Superior temporal gyrus (tissue), 1 donor: ENCODE measurements around the gene MRPL19.

Source experiments
- DNase-seq: peaks from one replicate; pipeline ENCODE4 v3.0.0-alpha.2; 2016; ENCODE audit errors: extremely low spot score

The MRPL19 gene

DNA sequence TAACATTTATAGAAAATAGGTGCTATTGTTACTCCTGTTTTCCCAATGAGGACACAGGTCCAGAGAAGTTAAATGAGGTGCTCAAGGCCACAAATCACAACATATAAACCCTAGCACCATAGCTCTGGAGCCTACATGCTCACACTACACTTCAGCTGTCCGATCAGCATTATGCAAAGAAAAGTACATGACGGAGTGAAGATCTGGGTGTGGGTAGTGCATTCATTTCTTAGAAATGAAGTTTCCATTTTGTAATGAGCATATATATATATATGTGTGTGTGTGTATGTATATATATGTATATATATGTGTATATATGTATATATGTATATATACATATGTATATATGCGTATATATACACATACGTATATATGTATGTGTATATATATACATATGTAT is 30.2 kb upstream of the MRPL19 start:
- DNase-seq: no peak

- no peak for DNase-seq
Observed at GRCh38 chr2:75616933-75617332, 29.6 kb upstream of the MRPL19 start.

DNA sequence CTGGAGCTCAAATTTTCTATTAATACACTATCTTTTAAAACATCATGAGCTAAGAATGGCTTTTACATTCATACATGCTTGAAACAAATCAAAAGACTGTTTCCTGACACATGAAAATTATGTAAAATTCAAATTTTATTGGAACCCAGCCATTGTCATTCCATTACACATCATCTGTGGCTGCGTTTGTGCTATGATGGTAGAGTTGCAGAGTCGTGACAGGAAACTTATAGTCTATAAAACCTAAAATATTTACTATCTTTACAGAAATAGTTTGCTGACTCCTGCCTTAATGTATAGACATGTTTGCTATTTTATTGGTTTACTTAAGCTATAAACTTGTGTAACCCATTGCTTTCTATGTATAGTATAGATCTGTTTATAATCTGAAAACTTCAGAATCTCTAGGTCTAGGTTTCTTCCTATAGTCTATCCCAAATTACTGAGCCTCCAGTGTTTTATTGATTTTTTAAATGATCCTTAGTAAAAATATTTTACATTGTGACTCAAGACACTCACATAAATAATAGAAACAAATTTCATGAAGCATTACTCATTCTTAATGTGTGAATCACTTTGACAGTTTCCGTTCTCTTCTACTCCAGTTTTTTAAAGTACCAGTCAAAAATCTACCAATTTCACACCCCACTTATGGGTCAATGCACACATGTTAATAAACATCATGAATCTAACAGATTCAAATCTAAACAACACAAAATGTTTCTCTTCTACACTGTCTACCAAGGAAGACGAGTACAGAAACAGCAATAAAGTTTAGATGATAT is 26.4 kb upstream of the MRPL19 start:
- DNase-seq: no peak

DNA sequence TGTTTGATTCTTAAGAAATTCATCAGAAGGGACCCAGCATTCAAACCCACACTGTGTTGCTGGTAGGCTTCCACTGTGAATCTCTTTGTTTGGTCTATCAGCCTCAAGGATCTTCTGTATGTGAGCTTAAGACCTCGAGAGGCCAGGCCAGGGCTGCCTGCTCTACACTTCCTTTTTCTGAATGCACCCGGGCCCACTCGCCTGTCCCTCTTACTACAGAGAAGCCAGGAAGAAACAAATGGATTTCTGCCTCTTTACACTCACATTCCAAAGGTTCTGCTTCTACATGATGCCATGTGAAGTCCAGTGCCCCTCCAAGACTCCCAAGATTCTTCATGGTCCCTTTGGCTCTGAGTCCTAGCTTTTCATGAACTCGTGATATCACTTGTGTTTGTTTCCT is 25.4 kb upstream of the MRPL19 start:
- DNase-seq: no peak

DNA sequence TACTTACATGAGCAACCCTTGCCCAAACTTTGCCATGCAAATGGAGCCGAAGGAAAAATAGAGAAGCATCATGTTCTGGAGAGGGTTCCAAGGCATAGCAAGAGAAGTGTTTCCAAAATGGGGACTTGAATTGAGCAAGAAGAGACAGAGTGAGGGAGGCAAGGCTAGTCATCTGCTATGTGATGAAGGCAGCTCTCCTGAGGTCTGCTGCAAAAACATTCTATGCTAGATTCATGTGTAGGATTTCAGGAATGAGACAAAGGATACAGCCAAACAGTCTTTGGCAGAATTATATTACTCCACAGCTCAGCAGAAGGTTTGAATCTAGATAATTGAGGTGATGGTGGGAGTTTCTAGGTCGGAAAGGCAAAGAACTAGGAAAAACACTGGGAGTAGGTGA is 24.1 kb upstream of the MRPL19 start:
- no peak for DNase-seq

GRCh38 chr2:75622929-75623328 is 23.7 kb upstream of the MRPL19 start:
- no peak for DNase-seq

DNA sequence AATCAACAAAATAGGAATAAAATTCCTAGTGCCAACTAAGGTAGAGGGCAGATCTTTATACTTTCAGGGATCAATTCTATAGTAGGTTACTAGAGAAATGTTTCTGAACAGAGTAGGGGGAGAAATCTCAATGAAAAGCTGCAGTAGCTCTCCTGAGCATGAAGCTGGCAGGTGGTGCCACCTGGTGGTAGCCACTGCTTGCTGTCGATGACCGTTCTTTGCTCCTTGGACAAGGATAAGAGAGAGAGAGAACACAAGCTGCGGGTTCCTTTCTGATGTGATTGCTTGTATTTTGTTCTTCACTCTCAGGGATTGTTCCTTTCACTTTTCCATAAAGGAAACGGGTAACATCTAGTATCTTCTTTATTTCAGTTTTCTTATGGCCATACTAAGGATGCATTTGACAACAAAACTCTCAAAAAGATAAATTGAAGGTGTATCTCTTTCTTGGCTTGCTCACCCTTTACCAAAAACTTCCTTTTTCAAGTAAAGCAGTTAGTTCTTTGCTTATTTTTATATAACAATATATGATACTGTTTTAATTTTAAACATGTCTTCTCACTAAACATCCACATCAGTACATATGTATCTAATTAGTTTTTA is 18.6 kb upstream of the MRPL19 start:
- peak; percentile 86 for DNase-seq

- DNase-seq: no peak
Observed at GRCh38 chr2:75632091-75632701, 14.4 kb upstream of the MRPL19 start.

GRCh38 chr2:75632813-75633212 is 13.8 kb upstream of the MRPL19 start:
- no peak for DNase-seq

DNA sequence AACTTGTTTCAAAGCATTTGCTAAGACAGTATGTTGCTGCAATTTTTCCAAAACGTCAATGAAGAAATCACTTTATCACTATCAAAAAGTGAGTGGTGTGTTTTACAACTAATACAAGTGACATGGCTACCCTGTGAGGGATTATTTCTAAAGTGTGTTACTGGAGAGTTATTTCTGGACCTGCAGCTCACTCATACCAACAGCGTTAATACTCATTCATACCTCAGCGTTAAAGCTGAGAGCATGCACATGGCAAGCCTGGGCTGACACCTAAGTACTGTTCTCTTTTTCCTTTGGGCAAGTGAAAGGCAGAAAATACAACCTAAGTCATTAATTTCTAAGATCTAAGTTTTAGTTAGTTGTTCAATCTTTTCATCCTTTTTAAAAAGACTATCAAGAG is 13.0 kb upstream of the MRPL19 start:
- DNase-seq: no peak

- no peak for DNase-seq
Observed at GRCh38 chr2:75634945-75635344, 11.6 kb upstream of the MRPL19 start.

GRCh38 chr2:75637568-75637967 is 9.0 kb upstream of the MRPL19 start:
- no peak for DNase-seq

DNA sequence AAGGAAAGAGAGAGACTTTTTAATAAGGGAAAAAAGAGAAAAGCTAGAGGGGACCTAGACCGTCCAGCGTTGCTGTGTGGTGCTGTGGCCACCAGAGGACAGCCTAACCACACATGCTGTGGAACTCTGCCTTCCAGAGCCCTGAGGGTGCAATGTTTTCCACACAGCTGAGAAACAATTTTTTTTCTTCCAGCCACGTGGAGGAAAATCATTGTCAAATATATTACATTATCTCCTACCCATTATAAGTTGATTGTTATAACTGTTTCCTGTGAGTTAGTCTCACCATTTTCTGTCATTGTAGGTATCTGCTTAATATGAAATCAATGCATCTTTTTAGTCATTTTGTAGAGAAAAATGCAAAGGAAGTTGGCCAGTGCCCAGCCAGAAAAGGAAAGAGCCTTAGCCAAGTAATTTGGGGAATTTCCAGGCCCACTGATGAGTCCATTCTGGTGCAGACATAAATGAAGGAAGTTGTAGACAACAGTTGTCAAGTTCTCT is 5.9 kb upstream of the MRPL19 start:
- peak; percentile 88 for DNase-seq

GRCh38 chr2:75641587-75641986 is 5.0 kb upstream of the MRPL19 start:
- DNase-seq: no peak

GRCh38 chr2:75643980-75644379 is 2.6 kb upstream of the MRPL19 start:
- no peak for DNase-seq

- DNase-seq: no peak
Observed at GRCh38 chr2:75645643-75646042, 940 bp upstream of the MRPL19 start.

DNA sequence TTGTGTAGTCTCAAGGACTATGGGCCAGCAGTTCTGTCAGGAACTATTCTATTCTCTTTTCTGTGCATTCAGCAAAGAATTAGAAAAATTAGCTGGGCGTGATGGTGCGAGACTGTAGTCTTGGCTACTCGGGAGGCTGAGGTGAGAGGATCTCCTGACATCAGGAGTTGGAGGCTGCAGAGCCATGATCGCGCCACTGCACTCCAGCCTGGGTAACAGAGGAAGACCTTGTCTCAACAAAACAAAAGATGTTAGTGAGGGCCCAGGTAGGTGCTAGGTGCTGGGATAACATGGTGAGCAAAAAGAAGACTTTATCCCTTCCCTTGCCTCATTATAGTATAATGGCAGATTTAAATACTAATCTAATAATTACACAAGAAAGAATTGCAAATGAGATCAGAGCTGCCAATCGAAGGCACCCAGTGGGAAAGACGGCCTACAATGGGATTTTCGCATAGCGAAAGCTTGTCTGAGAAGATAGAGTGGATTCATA is 447 bp upstream of the MRPL19 start:
- DNase-seq: no peak

- DNase-seq: no peak
Observed at GRCh38 chr2:75647771-75648170, 1.2 kb downstream of the MRPL19 start.

GRCh38 chr2:75654012-75654411 is 7.4 kb downstream of the MRPL19 start:
- no peak for DNase-seq

- DNase-seq: no peak
Observed at GRCh38 chr2:75655861-75656260, 9.3 kb downstream of the MRPL19 start.

GRCh38 chr2:75656563-75656962 is 10.0 kb downstream of the MRPL19 start:
- no peak for DNase-seq

- DNase-seq: no peak
Observed at GRCh38 chr2:75657798-75658197, 11.2 kb downstream of the MRPL19 start.

DNA sequence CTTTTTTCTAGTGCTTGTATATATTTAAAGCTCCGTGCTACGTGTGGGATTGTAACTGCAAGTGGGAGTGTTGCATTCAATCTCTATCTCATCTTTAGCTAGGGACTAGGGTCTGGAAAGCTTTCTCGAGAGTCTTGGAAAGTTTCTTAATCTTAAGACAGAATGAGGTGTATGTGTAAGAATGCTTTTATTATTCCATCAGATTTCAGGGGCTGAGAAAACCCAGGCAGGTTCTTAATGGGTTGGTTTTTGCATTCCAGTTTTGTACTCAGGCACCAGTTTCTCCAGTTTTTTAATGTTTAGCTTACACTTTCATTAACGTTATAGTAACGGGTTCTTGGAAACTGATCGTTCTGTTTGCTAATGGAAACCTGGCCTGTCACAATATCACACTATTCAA is 20.3 kb downstream of the MRPL19 start:
- no peak for DNase-seq
